Epithelial cell of prostate (primary cell): ENCODE data around the gene AGAP1.
A peak's percentile ranks its signal among the peaks of the same experiment; 100 is the strongest.
"Not testable (repeated sequence)": the region's sequence is repeated elsewhere in the genome, so short reads cannot be mapped to it uniquely, and the experiment has no call there.

ENCODE experiments used
- DNase-seq: peaks from one replicate; pipeline ENCODE4 v3.0.0-alpha.2; 2011; ENCODE audit warnings: low read depth, low spot score
- H3K27ac ChIP-seq: fragments of 450-650 bp; 2 replicates; pipeline ENCODE4 v1.5.1; 2017; ENCODE audit warnings: mild to moderate bottlenecking

AGAP1 gene

DNA sequence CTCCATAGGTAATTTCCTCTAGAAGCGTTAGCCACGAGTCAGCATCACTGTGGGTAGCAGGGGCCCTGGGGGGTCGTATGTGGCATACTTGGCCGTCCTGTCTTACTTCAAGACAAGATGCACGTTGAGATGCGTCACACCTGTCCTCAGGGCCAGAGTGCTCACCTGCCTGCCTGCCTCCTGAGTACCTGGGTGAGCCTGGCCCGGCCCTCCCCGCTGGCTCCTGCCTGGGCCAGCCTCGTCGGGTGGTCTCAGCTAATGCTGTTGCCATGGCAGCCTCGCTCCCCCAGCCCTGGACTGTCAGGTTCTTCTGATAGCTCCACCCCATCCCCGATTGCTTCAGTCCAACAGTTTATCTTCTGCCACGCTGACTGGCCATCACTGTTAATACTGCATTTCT lies 441.9 kb downstream of the AGAP1 start:
- no peak overlapping the region for H3K27ac ChIP-seq
- no peak for DNase-seq

DNA sequence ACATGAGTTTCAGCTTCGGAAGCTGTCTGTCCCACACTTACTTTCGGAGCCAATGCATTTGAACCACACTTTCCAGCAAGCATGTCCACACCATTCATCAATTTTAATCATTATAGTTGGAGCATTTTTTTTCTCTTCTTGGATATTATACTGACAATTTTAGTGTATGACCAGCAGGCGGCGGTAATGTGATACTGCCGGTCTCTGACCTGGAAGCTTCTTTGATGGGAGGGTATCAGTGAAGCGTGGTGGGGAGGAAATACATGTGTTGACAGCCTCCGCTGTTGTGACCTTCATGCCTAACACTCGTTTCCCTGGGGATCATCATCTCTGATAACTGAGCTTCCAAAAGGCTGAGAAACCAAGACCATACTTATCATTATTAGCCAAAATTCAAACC lies 442.6 kb downstream of the AGAP1 start:
- no peak for DNase-seq

DNA sequence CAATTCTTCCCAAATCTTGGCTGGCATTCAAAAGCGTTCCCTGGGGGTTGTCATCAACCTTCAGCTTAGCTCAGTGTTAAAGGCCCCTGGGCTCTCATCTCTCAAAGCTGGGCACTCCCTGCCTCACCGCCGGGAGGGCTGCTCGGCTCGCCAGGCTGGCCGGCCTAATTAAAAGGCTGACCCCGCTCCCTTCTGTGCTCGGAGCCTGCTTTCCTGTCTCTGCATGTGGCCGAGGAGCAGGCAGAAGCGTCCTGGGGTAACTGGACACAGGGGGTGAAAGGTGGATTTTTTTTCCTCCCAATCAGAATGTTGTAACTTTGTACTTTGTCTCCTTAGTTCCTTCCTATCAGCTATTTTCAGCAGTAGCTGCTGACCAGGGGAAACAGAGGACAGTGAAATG lies 443.2 kb downstream of the AGAP1 start:
- DNase-seq: no peak
- H3K27ac ChIP-seq: no peak overlapping the region

More for the DNA sequence above, 442.6 kb downstream of the AGAP1 start:
- no peak overlapping the region for H3K27ac ChIP-seq

DNA sequence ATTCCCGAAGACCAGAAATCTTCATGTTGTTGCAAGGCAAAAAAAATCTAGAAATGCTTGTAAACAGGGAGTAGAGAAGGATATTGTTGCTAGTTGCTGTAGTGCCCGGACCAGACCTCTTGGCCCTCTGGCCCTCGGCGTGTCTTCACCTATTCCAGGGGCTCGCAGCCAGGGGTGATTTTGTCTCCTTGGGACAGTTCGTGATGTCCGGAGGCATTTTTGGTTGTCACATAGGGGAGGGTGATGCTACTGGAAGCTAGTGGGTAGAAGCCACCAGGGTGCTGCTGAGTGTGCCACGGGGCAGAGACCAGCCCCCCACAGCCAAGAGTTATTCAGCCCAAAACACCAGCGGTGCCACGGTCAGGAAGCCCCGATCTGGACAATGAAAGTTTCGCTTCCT lies 443.7 kb downstream of the AGAP1 start:
- no peak overlapping the region for H3K27ac ChIP-seq
- no peak for DNase-seq

DNA sequence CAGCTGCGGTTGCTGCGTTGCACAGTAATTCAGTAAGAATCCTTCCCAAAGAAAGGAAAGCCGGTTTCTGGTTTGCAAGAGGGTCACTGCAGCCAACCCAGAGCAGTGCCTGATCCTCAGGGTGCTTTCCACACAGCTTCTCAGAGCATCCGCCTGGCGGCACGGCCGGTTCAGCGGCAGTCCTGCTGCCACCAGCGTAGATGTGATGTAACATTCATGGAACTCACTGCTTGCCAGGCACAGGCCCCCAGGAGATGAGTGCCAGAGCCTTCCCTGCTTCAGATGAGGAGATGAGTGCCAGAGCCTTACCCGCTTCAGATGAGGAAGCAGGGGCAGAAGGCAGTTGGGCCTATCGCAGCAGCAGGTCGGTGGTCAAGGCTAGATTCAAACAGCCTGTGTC lies 444.1 kb downstream of the AGAP1 start:
- no peak overlapping the region for H3K27ac ChIP-seq
- DNase-seq: no peak

DNA sequence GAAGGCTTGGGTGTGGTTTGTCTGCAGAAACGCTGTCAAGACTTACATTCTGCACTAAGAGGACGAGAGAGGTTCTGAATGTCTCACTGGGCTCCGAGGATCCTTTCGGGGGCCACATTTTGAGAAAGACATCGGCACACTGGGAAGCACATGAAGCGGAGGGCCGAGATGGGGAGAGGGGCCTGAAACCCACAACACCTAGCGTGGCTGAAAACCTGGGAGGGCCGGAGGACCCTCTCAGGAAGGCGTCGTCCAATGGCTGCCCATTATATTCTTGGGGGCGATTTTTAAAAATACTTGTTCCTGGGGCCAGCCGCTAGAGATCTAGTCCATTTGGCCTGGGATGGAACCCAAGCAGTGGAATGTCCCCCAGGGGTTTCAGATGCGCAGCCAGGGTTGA lies 444.8 kb downstream of the AGAP1 start:
- no peak for DNase-seq
- H3K27ac ChIP-seq: no peak overlapping the region

DNA sequence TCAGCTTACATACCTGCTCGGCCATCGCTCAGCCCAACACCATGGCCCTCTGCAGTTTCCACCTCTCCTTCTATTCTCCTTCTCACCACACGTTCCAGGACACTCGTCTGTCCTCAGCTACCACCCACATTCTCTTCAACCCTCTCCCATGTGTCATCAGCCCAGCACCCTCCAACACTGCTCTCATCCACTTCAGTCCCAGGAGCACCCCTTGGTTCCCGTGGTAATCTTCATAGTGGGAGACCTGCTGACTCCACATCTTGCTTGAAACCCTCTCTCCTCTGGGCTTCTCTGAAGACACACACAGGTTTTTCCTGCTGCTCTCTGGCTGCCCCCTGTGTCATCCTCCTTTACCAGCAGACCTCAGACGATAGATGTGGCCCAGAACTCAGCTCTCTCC lies 445.6 kb downstream of the AGAP1 start:
- DNase-seq: no peak
- H3K27ac ChIP-seq: no peak overlapping the region

DNA sequence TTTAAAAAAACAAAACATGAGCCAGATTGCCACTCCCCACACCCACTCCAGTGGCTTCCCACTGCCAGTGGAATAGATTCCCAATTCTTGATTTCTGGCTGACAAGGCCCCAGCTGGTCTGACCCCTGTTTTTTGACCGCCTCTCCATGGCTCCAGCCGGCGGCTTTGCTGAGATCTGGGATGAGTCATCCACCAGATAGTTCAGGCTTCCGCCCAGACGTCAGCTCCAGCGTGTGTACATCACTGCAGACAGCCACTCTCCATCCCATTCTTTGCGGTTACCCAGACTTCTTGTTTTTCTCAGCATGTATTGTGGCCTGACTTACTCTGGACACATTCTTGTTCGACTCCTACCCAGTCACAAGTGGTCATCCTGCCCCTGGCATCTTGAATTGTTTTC lies 446.5 kb downstream of the AGAP1 start:
- H3K27ac ChIP-seq: no peak overlapping the region
- no peak for DNase-seq

DNA sequence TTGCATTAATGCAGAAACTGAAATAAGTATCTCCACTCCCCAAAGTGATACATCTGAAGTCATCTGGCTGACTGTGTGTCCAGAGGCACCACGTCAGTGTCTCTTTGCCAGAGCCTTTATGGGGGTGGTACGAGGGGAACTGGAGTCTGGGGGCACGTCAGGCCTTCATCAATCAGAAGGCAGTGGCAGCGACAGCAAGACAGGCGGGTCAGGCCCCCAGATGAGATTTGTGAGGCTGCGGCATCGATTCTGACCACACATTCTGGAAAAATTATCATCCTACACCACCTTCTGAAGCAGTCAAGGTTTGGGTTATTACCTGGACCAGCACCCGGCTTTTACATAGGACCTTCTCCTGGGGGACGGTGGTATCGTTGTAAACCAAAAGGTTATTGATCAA lies 450.7 kb downstream of the AGAP1 start:
- H3K27ac ChIP-seq: no peak overlapping the region
- DNase-seq: no peak

DNA sequence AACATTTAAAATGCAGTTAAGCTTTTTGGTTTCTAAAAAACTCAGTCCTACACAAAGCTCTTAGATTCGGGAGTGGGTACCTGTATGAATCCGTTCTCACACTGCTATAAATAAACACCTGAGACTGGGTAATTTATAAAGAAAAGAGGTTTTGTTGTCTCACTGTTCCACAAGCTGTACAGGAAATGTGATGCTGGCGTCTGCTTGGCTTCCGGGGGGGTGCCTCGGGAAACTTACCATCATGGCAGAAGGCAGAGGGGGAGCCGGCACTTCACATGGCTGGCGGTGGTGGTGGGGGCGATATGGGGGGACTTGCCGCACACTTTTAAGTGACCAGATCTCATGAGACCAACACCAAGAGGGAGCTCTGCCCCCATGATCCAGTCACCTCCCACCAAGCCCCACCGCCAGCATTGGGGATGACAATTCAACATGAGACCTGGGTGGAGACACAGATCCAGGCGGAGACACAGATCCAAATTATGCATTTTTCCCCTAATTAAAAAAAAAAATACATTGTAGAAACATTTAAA lies 451.8 kb downstream of the AGAP1 start:
- H3K27ac ChIP-seq: no peak overlapping the region
- DNase-seq: no peak

DNA sequence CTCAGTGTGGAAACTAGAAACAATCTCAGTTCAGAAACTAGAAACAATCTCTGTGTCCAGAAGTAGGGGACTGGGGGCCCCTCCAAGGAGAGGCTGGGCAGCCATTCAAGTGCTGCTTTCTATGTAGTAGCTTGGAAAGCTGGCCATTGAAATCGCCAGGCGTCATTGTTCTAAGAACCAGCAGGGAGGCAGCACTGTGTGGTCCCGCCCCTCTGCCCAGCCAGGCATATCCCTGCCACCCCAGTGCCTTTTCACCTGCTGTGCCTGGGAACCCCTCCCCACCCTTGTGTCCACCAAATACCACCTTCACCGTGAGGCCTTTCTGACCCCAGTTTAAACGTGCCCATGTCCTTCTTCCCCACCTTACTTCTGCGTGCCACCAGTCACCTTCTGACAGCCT lies 452.7 kb downstream of the AGAP1 start:
- DNase-seq: no peak
- H3K27ac ChIP-seq: no peak overlapping the region

DNA sequence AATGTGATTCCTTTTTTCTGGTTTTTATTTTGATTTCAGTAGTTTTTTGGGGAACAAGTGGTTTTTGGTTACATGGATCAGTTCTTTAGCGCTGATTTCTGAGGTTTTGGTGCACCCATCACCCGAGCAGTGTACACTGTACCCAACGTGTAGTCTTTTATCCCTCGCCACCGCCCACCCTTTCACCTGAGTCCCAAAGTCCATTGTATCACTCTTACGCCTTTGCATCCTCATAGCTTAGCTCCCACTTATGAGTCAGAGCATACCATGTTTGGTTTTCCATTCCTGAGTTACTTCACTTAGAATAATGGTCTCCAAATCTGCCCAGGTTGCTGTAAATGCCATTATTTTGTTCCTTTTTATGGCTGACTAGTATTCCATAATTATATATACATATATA lies 453.2 kb downstream of the AGAP1 start:
- H3K27ac ChIP-seq, DNase-seq: not testable (repeated sequence)

DNA sequence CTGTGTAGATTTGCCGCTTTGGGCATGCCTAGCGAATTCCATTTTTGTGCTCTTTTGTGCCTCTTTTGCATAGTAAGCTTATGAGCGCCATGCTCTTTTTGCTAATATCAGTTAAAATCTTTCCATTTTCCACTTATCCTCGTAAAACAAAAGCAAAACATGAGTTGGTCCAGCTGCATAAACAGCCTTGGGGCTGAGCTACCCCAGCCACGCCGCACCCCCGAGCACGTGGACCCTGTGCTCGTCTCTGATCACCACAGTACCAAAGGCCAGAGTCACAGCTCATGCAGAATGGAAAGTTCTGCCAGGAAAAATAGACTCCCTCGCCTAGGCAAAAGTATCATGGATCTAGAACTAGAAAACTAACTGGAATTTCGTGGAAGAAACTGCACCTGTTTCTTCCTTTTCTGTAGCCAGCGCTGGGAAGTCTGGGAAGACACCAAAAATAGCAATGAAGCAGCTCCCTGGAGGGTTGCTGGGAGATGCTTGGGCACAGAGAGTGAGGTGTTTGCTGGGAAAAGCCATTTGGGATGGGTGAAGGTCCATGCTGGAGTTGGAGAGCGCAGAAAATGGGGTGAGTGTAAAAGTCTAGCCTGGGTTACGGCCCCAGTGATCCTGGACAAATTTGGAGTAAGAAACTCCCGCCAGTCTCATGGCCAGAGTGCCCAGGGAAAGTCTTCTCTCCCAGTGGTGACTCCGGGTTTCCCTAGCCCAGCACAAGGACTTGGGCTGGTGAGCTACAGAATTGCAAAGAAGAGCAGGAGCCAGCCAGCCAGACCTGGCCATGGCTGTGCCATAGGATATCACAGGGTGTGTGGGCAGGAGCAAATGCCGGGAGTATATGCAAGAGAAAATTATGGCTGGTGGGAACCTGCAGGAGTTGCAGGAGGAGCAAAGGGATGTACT lies 456.0 kb downstream of the AGAP1 start:
- DNase-seq: no peak
- no peak overlapping the region for H3K27ac ChIP-seq

DNA sequence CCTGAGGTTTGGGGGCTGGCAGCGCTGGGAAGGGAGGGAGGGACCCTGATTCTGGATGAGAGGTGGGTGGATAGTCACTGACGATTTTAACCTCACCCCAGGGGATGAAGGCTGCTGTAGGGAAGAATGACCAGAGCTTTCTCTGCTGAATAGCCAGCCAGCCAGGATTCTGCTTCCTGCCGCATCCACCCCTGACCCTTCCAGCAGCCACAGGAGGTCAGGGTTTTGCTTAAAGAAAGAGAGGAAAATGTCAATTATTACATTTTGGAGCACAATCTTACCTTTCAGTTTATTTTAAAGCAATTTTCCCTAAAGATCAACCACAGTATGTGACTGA lies 456.6 kb downstream of the AGAP1 start:
- H3K27ac ChIP-seq: no peak overlapping the region
- DNase-seq: no peak

DNA sequence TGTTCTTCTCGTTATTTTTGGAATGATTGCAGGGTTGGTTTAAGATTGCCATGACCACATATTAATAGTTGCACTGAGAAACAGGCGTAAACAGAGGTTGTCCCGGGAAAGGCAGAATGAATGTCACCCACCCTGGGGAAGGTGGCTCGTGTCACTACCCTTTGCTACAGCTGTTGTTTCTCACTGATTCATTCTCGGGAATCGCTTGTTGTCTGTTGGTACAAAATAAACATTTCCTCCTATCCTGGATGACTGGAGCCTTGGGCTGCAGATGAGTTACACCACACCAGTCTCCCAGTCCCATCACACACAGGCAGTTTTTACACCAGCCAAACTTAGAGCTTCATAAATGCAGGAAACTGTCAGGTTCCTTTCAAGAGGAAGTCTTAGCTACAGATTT lies 457.6 kb downstream of the AGAP1 start:
- DNase-seq: no peak

DNA sequence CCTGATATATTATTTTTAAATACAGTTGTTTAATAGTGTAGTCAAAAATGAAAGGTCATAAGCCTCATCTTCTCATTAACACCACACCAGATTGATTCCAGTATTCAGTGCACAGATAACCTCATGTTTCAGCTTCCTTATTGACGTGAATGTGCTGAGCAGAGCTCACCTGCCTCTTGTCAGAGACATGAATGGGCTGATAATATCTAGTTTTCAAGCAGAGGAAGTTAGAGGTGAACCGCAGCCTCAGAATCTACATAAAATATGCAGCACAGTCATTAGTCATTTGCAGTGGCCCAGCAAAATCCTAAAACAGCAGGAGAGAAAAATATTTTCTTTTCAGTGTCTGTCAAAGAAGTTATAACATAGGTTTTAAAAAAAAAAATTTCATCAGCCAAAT lies 458.1 kb downstream of the AGAP1 start:
- no peak overlapping the region for H3K27ac ChIP-seq
- DNase-seq: peak; percentile 14

More for the DNA sequence above, 457.6 kb downstream of the AGAP1 start:
- H3K27ac ChIP-seq: no peak overlapping the region

DNA sequence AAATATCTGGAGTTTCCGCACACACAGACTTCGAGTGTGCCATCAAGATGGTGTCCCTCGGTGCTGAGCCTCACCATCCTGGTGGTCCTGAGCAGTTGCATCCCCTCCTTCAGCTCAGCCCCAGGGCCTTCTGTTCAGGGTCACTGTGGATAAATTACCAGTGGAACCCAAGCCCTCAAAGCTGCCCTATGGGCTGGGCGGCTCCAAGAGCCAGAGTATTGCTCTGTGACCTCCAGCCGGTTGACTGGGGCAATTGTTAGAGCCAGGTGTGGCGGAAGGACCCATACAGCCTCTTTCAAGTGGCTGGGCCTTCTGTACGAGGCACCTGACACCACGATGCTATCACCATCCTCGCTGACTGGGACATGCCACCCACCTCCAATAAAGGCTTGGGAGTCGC lies 458.9 kb downstream of the AGAP1 start:
- DNase-seq: no peak
- no peak overlapping the region for H3K27ac ChIP-seq

DNA sequence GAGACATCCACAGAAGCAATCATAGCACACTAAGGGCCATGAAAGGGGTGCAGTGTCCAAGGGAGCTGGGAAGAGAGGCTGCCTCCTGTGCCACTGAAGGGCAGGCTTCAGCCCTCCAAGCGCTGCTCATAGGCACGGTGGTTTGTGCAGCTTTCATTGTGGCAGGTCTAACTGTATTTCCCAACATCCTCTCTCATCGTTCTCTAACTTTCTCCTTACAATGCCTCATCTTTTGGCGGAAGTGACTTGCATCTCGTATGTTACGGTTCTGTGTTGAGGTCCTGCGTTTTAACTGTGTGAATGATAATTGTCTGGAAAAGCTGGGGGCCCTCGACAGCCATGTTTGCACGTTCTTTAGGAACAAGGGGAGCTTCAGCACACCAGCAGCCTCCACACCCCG lies 460.4 kb downstream of the AGAP1 start:
- no peak overlapping the region for H3K27ac ChIP-seq
- DNase-seq: no peak

DNA sequence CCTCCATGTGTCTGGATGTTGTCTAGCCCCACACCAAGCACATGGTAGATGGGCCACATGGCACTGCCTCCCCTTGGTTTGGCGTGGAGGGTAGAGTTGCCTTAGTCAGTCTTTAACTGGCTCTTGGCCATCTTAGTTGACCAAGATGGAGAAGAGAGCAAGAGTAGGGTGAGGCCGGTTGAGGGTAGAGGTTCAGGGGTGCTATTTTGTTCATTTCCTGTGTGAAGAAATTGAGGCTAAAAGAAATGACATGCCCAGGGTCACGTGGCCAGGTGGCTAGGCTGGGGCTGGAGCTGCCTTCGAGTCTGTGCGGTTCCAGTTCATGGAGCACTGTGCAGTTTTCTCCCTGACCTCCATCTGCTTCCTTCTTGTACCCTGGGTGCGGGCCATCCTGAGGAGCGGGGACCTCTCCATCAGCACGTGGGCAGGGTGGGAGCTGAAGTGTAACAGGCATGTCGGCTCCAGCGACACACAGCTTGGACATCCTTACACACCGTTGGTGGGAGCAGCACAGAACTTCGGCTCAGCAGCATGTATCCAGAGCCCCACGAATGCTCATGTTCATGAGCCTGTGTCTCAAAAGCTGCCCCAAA lies 461.1 kb downstream of the AGAP1 start:
- H3K27ac ChIP-seq: no peak overlapping the region
- DNase-seq: no peak

DNA sequence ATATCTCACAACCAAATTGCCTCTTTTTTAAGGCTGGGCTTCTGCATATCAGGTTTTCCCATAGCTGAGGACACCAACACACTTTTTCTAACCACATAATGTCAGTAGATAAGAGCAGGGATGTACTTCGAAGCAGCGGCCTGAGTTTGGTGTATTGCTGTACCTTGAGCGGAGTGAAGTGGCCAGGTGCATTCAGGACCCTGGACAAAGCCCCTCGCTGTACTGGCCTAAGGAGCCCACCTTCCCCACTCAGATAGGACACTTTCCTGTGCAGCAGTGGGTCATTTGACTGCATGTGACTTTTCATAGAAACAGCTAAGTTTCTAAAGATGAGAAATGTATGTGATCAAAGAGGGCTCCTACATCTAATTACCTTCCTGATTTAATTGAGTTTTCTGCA lies 461.8 kb downstream of the AGAP1 start:
- H3K27ac ChIP-seq: no peak overlapping the region
- no peak for DNase-seq

DNA sequence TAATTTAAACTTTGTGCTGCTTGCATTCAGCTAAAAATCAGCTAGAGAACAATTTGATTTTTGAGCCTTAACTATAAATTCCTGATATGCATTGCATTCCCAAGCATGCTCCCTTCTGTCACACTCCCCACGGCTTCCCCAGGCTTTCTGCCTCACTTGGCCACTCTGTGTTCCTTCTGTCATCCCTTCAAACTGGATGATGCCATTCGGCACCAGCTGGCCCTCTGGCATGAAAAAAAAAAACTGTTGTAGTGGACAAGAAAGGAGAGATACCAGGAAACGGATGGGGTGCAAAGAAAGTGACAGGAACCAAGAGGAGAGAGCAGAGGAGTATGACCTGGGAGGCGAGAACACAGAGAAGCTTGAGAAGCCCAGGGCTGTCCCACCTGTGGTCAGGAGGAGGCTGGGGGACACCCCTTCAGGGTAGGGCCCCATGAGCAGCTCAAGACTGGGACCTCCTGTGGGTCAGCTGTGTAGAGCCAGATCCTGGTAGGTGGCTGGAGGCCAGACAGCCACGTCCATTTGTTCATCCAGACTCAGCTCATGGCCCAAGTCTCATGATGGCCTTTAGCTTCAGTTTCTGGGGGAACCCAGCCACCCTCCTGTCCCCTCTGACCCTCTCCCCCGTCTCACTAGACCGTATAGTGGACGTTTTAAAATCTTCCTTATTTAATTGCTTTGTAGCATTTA lies 462.6 kb downstream of the AGAP1 start:
- H3K27ac ChIP-seq: no peak overlapping the region
- no peak for DNase-seq
